Fibroblast of skin of right biceps (primary cell): ENCODE measurements around the gene PLAC9.
A peak's percentile ranks its signal among the peaks of the same experiment; 100 is the strongest.

ENCODE experiments used
- DNase-seq: peaks from one replicate; pipeline ENCODE4 v3.0.0-alpha.2; 2013

PLAC9 gene

DNA sequence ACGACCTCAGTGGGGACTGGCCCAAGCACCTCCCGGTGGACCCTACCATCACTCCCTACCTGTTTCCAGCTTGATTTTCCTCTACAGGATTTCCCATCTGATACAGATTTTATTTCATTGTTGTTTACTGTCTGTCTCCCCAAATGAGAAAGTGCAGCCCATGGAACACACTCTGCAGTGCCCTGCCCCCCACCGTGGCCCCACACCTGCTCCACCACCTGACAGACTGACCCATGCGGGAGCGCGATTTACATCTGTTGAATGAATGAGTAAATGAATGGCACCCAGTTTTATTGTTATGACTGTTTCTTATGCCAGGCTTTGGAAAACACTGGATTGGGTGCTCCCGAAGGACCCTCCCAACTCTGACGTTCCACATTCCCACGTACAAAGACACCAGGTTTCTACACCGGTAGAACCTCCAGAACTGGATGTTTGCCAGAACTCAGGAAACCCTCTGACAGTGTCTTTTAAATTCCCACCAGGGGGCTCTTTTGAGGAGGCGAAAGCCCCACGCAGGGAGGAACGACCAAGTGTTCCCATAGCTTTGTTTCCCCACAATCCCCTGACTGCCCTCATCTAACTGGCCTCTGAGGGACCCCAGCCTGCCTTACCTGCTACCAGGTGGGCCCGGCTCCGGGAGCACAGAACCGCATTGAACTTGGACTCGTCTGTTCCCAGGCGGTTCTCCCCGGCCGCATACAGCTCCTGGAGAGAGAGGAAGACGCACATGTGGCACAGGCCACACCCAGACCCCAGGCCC lies 29.0 kb downstream of the PLAC9 start:
- DNase-seq = peak; percentile 40

GRCh38 chr10:80163741-80164341 lies 31.3 kb downstream of the PLAC9 start:
- DNase-seq = peak; percentile 46

- no peak for DNase-seq
These were observed 32.1 kb downstream of the PLAC9 start for GRCh38 chr10:80164596-80164995.

- peak; percentile 32 for DNase-seq
These were observed 32.6 kb downstream of the PLAC9 start for GRCh38 chr10:80165173-80165572.

DNA sequence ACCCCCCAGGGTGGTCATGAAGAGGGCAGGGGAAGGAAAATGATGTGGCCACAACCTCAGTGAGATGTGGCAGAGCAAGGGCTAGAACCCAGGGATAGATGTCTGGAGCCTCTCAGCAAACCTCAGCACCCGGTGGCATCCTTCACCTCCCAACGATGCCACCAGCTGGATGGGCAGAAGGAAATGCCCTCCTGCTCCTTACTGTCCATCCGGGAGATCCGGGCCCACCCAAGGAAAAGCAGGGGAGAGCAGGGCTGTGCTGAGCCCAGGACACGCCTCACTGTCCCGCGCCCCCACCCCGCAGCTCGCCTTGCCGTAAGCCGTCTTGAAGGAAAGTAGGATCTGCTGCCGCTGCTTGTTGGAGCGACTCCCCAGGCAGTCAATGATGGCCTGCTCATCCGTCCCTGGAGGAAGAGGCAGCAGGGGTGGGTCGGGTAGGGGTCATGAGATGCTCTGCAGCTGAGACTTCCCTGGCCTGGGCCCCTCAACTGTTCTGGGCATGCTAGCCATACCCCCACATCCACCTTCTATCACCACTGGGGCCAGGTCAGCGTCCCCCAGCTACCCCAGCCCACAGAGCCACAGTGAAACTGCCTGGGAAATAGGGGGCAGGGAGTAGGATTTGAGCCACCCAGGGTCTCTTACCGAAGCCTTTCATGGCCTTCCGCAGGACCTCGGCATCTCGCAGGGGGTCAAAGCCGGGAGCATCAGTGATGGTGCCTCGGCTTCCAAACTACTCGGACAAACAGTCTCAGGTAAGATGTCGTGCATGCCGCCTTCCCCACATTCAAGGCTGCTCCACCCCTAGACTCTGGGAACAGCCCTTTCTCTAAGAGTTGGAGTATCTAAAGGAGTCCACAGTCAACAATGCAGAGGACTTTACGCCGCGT lies 34.3 kb downstream of the PLAC9 start:
- DNase-seq = no peak

DNA sequence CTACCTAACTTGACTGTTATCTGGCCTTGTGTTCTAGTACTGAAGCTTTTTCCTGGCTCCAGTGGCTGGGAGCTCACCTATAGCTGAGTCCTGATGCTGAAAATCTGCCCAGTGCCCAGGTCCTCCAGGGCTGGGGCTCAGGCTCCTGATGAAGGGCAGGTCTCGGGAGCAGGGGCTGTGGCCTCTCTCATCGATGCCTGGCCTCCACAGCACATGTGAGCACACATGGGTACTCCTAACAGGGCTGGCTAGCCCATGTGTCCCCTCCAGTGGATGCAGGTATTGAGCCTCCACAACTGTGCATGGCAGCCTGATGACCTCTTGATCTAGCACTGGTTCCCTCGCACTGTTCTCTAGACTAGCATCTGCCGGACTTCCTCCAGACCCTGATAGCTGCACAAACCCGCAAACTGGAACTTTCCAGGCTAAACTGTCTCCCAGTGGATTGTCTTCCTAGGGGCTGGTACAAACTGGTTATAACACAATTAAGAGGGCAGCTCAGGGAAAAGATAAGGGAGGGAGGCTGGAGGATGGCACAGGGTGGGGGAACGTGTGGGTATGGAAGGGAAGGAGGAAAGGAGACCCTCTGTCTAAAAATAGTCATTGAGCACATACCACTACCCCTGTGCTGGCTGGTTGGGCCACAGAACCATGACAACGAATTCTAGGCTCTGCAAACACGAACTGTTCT lies 35.1 kb downstream of the PLAC9 start:
- DNase-seq = no peak

DNA sequence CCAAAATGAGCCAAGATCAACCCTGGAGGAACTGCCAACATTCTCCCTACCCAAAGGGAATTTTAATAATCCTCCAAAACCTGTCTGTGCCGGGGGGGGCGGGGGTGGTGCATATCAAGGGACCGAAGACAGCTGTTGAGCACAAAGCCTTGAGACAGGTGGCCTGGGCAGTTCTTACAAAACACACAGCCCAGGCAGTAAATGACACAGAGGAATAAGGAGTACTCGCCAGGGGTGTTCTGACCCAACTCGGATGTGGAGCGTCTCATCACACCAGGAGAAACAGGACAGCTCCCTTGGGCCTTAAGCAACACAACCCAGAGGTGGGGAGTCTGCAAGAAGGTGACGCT lies 35.6 kb downstream of the PLAC9 start:
- no peak for DNase-seq

- DNase-seq = no peak
These were observed 36.3 kb downstream of the PLAC9 start for GRCh38 chr10:80168679-80169380.

DNA sequence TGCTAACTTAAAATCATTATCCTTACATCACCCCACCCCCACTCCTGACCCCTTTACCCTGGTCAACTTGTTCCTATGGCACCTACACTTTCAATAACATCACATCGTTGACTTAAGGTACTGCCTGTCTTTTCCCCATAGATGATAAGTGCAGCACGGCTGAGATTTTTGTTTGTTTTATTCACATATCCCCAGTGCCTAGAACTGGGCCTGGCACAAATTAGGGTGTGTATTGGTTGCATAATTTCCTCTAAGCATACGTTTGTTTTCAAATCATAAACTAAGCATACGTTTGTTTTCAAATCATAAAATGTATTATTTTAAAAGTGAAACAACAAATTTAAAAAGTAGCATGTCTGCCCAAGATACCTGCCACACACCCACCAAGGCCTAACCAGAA lies 37.5 kb downstream of the PLAC9 start:
- no peak for DNase-seq

- no peak for DNase-seq
These were observed 38.1 kb downstream of the PLAC9 start for GRCh38 chr10:80170641-80171040.

GRCh38 chr10:80171248-80171660 lies 38.7 kb downstream of the PLAC9 start:
- no peak for DNase-seq

GRCh38 chr10:80172896-80173295 lies 40.4 kb downstream of the PLAC9 start:
- DNase-seq = no peak

DNA sequence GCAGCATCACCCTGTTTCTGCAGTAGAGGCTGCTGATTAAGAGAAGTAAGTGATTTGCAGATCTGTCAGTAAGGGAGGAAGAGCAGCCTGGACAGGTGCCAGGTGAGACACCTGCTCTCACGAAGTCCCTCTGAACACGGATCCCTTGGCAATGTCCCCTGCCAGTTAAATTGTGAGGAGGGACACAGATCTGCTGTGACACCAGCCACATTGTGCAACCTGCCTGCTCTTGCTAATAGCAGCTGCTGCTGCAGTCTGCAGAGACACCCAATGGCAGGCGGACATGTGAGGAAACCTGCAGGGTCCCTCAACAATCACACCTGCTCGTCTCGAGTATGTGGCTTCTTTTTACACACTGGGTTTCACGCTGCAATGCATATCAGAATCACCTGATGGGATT lies 40.9 kb downstream of the PLAC9 start:
- no peak for DNase-seq

DNA sequence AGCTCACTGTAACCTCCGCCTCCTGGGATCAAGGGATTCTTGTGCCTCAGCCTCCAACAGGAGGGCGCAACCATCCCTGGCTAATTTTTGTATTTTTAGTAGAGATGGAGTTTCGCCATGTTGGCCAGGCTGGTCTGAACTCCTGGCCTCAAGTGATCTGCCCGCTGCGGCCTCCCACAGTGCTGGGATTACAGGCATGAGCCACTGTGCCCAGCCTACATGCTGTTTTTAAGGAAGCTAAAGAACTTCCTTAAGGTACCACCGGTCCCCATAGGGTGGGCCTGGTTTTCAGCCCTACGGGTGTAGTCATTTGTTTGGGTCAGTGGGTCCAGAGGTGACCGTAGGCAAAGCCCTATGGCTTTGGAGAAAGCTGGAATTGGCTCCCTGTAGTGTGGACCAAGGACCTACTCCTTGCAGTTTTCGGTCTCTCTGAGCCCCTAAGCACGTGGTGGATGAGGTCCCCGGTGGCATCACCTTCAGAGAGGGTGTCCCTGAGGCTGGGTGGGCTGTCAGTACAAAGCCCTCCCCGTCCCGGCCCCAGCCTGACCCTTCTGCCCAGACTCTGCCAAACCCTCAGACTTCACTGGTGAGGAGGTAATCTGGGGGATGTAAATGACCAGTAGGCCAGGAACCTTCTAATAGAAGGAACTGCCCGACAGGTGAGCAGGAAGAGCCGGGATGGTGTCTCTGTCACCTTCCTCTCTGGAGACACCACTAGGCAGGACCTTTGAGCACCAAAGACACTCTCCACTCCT lies 42.3 kb downstream of the PLAC9 start:
- no peak for DNase-seq

GRCh38 chr10:80176526-80176925 lies 44.0 kb downstream of the PLAC9 start:
- DNase-seq = no peak

DNA sequence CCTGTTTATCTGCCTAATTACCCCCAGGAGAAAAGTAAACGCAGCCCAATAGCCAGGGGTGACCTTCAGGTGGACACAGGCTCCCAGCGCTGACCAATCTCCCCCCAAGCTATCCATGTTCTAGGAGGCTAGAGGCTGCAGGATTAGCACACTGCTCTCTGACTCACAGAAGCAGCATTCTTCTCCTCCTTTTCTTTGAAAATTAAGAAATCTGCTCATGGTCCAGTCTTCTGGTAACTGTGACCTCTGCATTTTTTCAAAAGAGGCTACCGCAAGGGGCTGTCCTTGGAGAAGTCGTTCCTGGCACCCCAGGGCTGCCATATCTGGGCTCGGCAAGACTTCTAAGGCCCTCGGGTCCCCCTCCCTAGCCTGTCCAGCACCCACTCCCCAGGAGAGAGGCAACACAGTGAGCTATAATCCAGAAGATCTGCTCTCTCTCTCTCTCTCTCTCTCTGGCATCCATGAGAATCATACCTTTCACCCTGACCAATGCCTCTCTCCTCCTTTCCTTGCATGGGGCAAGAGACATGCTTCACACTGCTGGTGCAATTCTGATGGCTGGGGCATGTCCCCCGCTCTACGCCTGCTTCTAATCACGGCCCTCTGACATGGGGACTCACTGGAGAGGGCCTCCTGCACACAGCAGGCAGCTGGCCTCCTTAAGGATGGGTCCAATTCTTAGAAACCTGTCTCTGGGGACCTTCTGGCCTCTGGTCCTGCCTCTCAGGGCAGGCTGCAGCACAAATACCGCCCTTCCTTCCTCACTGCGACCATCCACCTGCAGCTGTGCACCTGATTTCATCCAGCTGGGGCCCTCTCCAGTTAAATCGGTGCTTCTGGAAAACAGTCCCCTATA lies 45.5 kb downstream of the PLAC9 start:
- no peak for DNase-seq

- DNase-seq = no peak
These were observed 50.5 kb downstream of the PLAC9 start for GRCh38 chr10:80182986-80183385.

GRCh38 chr10:80183436-80183835 lies 50.9 kb downstream of the PLAC9 start:
- DNase-seq = no peak

- no peak for DNase-seq
These were observed 51.8 kb downstream of the PLAC9 start for GRCh38 chr10:80184291-80184690.

DNA sequence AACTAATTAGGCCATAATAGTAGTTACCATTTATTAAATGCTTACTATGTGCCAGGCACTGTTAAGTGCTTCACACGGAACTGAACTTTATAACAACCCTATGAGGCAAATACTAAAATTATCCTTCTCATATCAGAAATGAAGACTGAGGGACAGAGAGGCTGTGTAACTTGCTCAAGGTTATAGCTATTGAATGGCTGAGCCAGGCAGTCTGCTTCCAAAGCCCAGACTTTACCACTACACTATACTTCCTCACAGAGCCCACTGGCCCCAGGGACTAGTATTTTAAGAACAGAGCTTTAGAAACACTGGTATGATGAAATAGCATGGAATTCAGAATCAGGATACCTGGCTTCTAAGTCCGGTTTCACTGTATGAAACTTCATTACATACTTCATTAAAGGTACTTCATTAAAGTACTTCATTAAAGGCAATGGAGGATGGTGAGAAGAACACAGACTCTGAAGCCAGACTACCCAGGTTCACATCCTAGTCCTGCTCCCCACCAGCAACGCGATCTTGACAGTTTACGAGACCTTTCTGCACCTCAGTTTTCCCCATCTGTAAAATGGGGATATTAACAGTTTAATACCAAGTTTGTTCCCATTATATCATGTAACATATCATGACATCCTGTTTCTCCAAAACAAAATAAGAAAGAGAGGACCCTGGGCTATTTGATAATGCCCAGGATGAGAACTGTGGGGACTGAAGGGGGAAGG lies 53.2 kb downstream of the PLAC9 start:
- DNase-seq = no peak
